K562 (cell line): Measurements from ENCODE around the gene C2CD2L. TPM values are rescaled to one million over a fixed set of nuclear protein-coding genes. Genes with fewer than 3 reads are reported as not detected.
A peak's percentile ranks its signal among the peaks of the same experiment; 100 is the strongest.

Experiments
- AFF4 ChIP-seq: sonication (generic); formaldehyde crosslinking; IDR thresholded peaks from 2 replicates; pipeline ENCODE4 v1.8.0; 2023; ENCODE audit warnings: mild to moderate bottlenecking, missing genetic modification reagents
- FIP1L1 ChIP-seq: fragments of 200-400 bp; formaldehyde crosslinking; IDR thresholded peaks from 2 replicates; pipeline ENCODE4 v1.6.1; 2018; ENCODE audit warnings: mild to moderate bottlenecking, low read depth, low read length; ENCODE audit not compliant: poor library complexity, severe bottlenecking
- KDM2B ChIP-seq: fragments of 250-450 bp; sonication (Bioruptor Pico); IDR thresholded peaks from 2 replicates; pipeline ENCODE4 v1.8.0; 2021; ENCODE audit warnings: mild to moderate bottlenecking, moderate library complexity
- MTA2 ChIP-seq: fragments of 450-650 bp; IDR thresholded peaks from 2 replicates; pipeline ENCODE4 v1.6.1; 2016; ENCODE audit warnings: low read depth
- POLR2B ChIP-seq: fragments of 450-650 bp; IDR thresholded peaks from 2 replicates; pipeline ENCODE4 v1.6.1; 2018; ENCODE audit warnings: low read depth; ENCODE audit not compliant: partially characterized antibody
- RBM14 ChIP-seq: fragments of 200-400 bp; formaldehyde crosslinking; IDR thresholded peaks from 2 replicates; pipeline ENCODE4 v1.6.1; 2018; ENCODE audit warnings: low read depth, mild to moderate bottlenecking, low read length, moderate library complexity, borderline replicate concordance; ENCODE audit not compliant: insufficient read depth
- TAF7 ChIP-seq: fragments of 450-650 bp; IDR thresholded peaks from 2 replicates; pipeline ENCODE4 v1.6.1; 2016; ENCODE audit warnings: missing genetic modification characterization, missing compliant biosample characterization
- ZBTB40 ChIP-seq, 2 experiments: fragments of 450-650 bp in 1 of 2; sonication (generic) in 1 of 2; formaldehyde crosslinking in 1 of 2; IDR thresholded peaks; 2 replicates each; pipeline versions ENCODE4 v1.7.1 to v1.9.0; 2016 to 2022; ENCODE audit warnings: inconsistent platforms in 1 of 2, mild to moderate bottlenecking in 1 of 2, missing genetic modification reagents in 1 of 2
- ZNF146 ChIP-seq: IDR thresholded peaks from one replicate; pipeline ENCODE4 v1.6.1; 2018; ENCODE audit warnings: missing compliant biosample characterization; ENCODE audit not compliant: unreplicated experiment
- ZNF174 ChIP-seq: fragments of 250-450 bp; sonication (Bioruptor Pico); IDR thresholded peaks from 2 replicates; pipeline ENCODE4 v1.4.0; 2020; ENCODE audit warnings: mild to moderate bottlenecking
- ZNF23 ChIP-seq: fragments of 250-450 bp; sonication (Bioruptor Pico); IDR thresholded peaks from 2 replicates; pipeline ENCODE4 v1.4.0; 2020; ENCODE audit warnings: mild to moderate bottlenecking
- ZNF24 ChIP-seq: fragments of 450-650 bp; IDR thresholded peaks from 2 replicates; pipeline ENCODE4 v1.6.1; 2016
- ZNF436 ChIP-seq: fragments of 250-450, 450-650 bp; sonication (Bioruptor Pico); formaldehyde crosslinking; IDR thresholded peaks from 2 replicates; pipeline ENCODE4 v1.7.0; 2020; ENCODE audit warnings: mild to moderate bottlenecking
- ZSCAN32 ChIP-seq: fragments of 450-650 bp; formaldehyde crosslinking; IDR thresholded peaks from 2 replicates; pipeline ENCODE4 v1.4.0; 2020; ENCODE audit warnings: mild to moderate bottlenecking, moderate library complexity
- polyA plus RNA-seq, 8 experiments: library from polyadenylated mRNA; depleted of rRNA in 4 of 8; stranded (reverse) in 5 of 8; unstranded in 3 of 8; fragments of >200 nt; fragmentation: Nextera tagmentation in 2 of 8; fragmentation: Illumina TruSeq in 1 of 8; extraction: Ambion mirVana in 2 of 8; extraction: Trizol in 1 of 8; gene quantifications; 2 replicates each; pipeline versions ENCODE4 v1.2.1 to v1.2.3, GENCODE V29; 2011 to 2014; ENCODE audit warnings: inconsistent platforms in 1 of 8, missing spikeins in 1 of 8
- total RNA-seq, 7 experiments: library from RNA; depleted of rRNA in 6 of 7; stranded (reverse); fragments of >200 nt in 6 of 7; fragmentation: Illumina TruSeq in 2 of 7; extraction: Trizol in 2 of 7; gene quantifications; 2 replicates each; pipeline versions ENCODE4 v1.2.1 to v1.2.3, GENCODE V29; 2011 to 2021; ENCODE audit warnings: low replicate concordance in 1 of 7

The C2CD2L gene
- total and polyA plus RNA-seq, 9 of the 15 experiments (the other 6 are each of a cell fraction or from before 2014, with no cell fraction given) = 0.66 to 41.2 (median 14.8) TPM

GRCh38 chr11:119067371-119068222, 39.5 kb upstream of the C2CD2L start, which contains the start of gene VPS11 (continued):
- TF ChIP-seq FIP1L1 (no peak), POLR2B (peak; percentile 55), ZNF436 (CRISPR knock-in tag) (no peak), ZNF174 (no peak), ZSCAN32 (CRISPR knock-in tag) (no peak), ZBTB40 (IDR thresholded peaks at IDR 0.05) (peak; percentile 76), ZBTB40 (CRISPR knock-in tag; IDR thresholded peaks at IDR 0.05) (no peak), AFF4 (CRISPR knock-in tag) (no peak), KDM2B (CRISPR knock-in tag) (no peak), TAF7 (tag) (peak; percentile 85), RBM14 (no peak), ZNF146 (CRISPR knock-in tag) (no peak), ZNF23 (CRISPR knock-in tag) (no peak), MTA2 (0 out of 2 replicates have a peak, but pooled peaks have one; percentile 21), ZNF24 (no peak; the same call in 1 of the 2 replicates)
